Suppressor macrophage (primary cell): Measurements from ENCODE around the gene THRA.
A peak's percentile ranks its signal among the peaks of the same experiment; 100 is the strongest.

Source experiments
- DNase-seq, 4 experiments: peaks; one replicate each; pipeline ENCODE4 v3.0.0-alpha.2; 2020 to 2022

THRA gene

GRCh38 chr17:40026816-40027613 is 35.8 kb upstream of the THRA start:
- DNase-seq, result peak; percentile 82 to 90 (median 85)

- no peak for DNase-seq
Observed at GRCh38 chr17:40027614-40028012, 35.2 kb upstream of the THRA start.

GRCh38 chr17:40028595-40028994 is 34.2 kb upstream of the THRA start:
- DNase-seq, result no peak

- no peak for DNase-seq
Observed at GRCh38 chr17:40031706-40032105, 31.1 kb upstream of the THRA start.

- no peak for DNase-seq
Observed at GRCh38 chr17:40032322-40033320, 30.1 kb upstream of the THRA start.

GRCh38 chr17:40033339-40033738 is 29.4 kb upstream of the THRA start:
- DNase-seq, result no peak

GRCh38 chr17:40034426-40035161 is 28.2 kb upstream of the THRA start:
- DNase-seq, result no peak

- peak in 2 of 4 experiments; percentile 19 to 38 for DNase-seq
Observed at GRCh38 chr17:40035162-40035559, 27.6 kb upstream of the THRA start.

- DNase-seq, result peak in 3 of 4 experiments; percentile 17 to 27 (median 17)
Observed at GRCh38 chr17:40038882-40039513, 23.8 kb upstream of the THRA start.

- DNase-seq, result peak in 3 of 4 experiments; percentile 47 to 69 (median 67)
Observed at GRCh38 chr17:40041196-40041595, 21.6 kb upstream of the THRA start.

- DNase-seq, result no peak
Observed at GRCh38 chr17:40056379-40057015, 6.3 kb upstream of the THRA start.

GRCh38 chr17:40058186-40058784 is 4.5 kb upstream of the THRA start:
- DNase-seq, result no peak

- DNase-seq, result no peak
Observed at GRCh38 chr17:40058865-40059264, 3.9 kb upstream of the THRA start.

- no peak for DNase-seq
Observed at GRCh38 chr17:40059729-40060475, 2.9 kb upstream of the THRA start.

- no peak for DNase-seq
Observed at GRCh38 chr17:40060887-40061608, 1.7 kb upstream of the THRA start.

- DNase-seq, result no peak
Observed at GRCh38 chr17:40061609-40062038, 1.1 kb upstream of the THRA start.

- peak; percentile 79 to 89 (median 87) for DNase-seq
Observed at GRCh38 chr17:40063187-40063771, 514 bp downstream of the THRA start.

GRCh38 chr17:40063901-40064531 is 1.3 kb downstream of the THRA start:
- peak; percentile 89 to 97 (median 92) for DNase-seq
